ENCODE measurements around the gene PACC1.

PACC1 gene

GRCh38 chr1:212428496-212428895, 13.8 kb upstream of the PACC1 start:
- Histone ChIP-seq H3K4me3 (ENCODE audit: insufficient read depth, low read depth, low read length) (no peak overlapping the region), H3K9me3 (ENCODE audit: control insufficient read depth, low read length) (no peaks in the 10 kb centered on the region), H3K27ac (ENCODE audit: insufficient read depth, low read depth, low read length, poor library complexity, severe bottlenecking) (no peak overlapping the region), H3K27me3 (ENCODE audit: control insufficient read depth, insufficient read depth, low read length, poor library complexity, severe bottlenecking) (peaks cover 15% of the 10 kb centered on the region), H3K36me3 (ENCODE audit: control insufficient read depth, insufficient read depth, low read length) (no peaks in the 10 kb centered on the region), H3K4me1 (ENCODE audit: control insufficient read depth, insufficient read depth, low read length) (no peaks in the 10 kb centered on the region)
- 90% methylated on average over 5 of the region's 5 CpGs for WGBS, 2 experiments

DNA sequence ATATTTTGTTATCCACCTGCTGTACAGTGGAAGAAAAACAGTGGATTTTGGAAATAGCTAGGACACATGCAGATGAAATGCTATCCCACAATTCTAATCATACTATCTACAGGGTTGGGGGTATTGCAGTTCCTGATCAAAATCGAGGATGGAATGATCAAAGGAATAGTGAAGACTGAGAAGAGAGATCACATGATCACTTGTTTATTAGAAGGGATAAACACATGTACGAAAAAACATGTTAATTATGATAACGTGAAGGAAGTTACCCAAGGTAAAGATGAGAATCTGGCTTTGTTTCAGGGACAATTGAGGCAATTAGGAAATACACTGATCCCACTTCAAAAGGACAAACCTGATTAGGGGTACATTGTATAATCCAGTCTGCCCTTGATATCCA, 9.2 kb upstream of the PACC1 start:
- 86% methylated on average over 3 of the region's 3 CpGs for WGBS, 2 experiments
- Histone ChIP-seq H3K36me3 (ENCODE audit: control insufficient read depth, insufficient read depth, low read length) (no peaks in the 10 kb centered on the region), H3K27me3 (ENCODE audit: control insufficient read depth, insufficient read depth, low read length, poor library complexity, severe bottlenecking) (peaks cover 5% of the 10 kb centered on the region), H3K27ac (ENCODE audit: insufficient read depth, low read depth, low read length, poor library complexity, severe bottlenecking) (no peak overlapping the region), H3K4me1 (ENCODE audit: control insufficient read depth, insufficient read depth, low read length) (no peaks in the 10 kb centered on the region), H3K9me3 (ENCODE audit: control insufficient read depth, low read length) (no peaks in the 10 kb centered on the region), H3K4me3 (ENCODE audit: insufficient read depth, low read depth, low read length) (no peak overlapping the region)

DNA sequence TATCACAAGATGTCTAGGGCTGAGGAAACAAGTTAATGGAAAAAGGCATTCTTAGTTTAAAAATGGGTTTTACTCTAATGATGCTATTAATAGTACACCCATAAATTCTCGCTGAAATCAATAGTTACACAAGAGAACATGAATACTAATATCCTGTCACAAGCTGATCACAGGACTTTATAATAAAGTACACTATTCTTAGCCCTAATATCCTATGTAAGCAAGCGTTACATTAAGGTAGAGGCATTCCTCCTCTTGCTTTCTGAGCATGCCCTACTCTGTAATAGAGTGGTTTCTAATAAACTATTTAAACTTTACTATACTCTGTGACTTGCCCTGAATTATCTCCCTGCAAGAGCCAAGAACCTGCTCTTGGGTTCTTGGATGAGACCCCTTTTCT, 6.5 kb upstream of the PACC1 start:
- WGBS, 2 experiments = 89 to 90% methylated on average over 2 of the region's 2 CpGs

GRCh38 chr1:212415107-212415841, 588 bp upstream of the PACC1 start:
- H3K4me1 ChIP-seq (ENCODE audit: control insufficient read depth, insufficient read depth, low read length) = peaks cover 15% of the 10 kb centered on the region
- 83 to 85% methylated on average over 13 of the region's 13 CpGs for WGBS, 2 experiments
- H3K27me3 ChIP-seq (ENCODE audit: control insufficient read depth, insufficient read depth, low read length, poor library complexity, severe bottlenecking) = peaks cover 15% of the 10 kb centered on the region
- H3K27ac ChIP-seq (ENCODE audit: insufficient read depth, low read depth, low read length, poor library complexity, severe bottlenecking) = no peak overlapping the region
- H3K9me3 ChIP-seq (ENCODE audit: control insufficient read depth, low read length) = no peaks in the 10 kb centered on the region
- no peak overlapping the region for H3K4me3 ChIP-seq (ENCODE audit: insufficient read depth, low read depth, low read length)
- H3K36me3 ChIP-seq (ENCODE audit: control insufficient read depth, insufficient read depth, low read length) = peaks cover 12% of the 10 kb centered on the region

More for the DNA sequence above, 6.5 kb upstream of the PACC1 start:
- no peaks in the 10 kb centered on the region for H3K4me1 ChIP-seq (ENCODE audit: control insufficient read depth, insufficient read depth, low read length)
- H3K36me3 ChIP-seq (ENCODE audit: control insufficient read depth, insufficient read depth, low read length) = no peaks in the 10 kb centered on the region
- no peaks in the 10 kb centered on the region for H3K27me3 ChIP-seq (ENCODE audit: control insufficient read depth, insufficient read depth, low read length, poor library complexity, severe bottlenecking)
- H3K27ac ChIP-seq (ENCODE audit: insufficient read depth, low read depth, low read length, poor library complexity, severe bottlenecking) = no peak overlapping the region
- H3K4me3 ChIP-seq (ENCODE audit: insufficient read depth, low read depth, low read length) = no peak overlapping the region
- H3K9me3 ChIP-seq (ENCODE audit: control insufficient read depth, low read length) = no peaks in the 10 kb centered on the region

- WGBS, 2 experiments = 9 to 10% methylated on average over 21 of the region's 21 CpGs
- peak overlapping the region; percentile 64 for H3K4me3 ChIP-seq (ENCODE audit: insufficient read depth, low read depth, low read length)
- peaks cover 15% of the 10 kb centered on the region for H3K4me1 ChIP-seq (ENCODE audit: control insufficient read depth, insufficient read depth, low read length)
- no peak overlapping the region for H3K27ac ChIP-seq (ENCODE audit: insufficient read depth, low read depth, low read length, poor library complexity, severe bottlenecking)
- H3K9me3 ChIP-seq (ENCODE audit: control insufficient read depth, low read length) = no peaks in the 10 kb centered on the region
- peaks cover 23% of the 10 kb centered on the region for H3K36me3 ChIP-seq (ENCODE audit: control insufficient read depth, insufficient read depth, low read length)
- peaks cover 15% of the 10 kb centered on the region for H3K27me3 ChIP-seq (ENCODE audit: control insufficient read depth, insufficient read depth, low read length, poor library complexity, severe bottlenecking)
Measured at GRCh38 chr1:212413902-212414327, 771 bp downstream of the PACC1 start.

DNA sequence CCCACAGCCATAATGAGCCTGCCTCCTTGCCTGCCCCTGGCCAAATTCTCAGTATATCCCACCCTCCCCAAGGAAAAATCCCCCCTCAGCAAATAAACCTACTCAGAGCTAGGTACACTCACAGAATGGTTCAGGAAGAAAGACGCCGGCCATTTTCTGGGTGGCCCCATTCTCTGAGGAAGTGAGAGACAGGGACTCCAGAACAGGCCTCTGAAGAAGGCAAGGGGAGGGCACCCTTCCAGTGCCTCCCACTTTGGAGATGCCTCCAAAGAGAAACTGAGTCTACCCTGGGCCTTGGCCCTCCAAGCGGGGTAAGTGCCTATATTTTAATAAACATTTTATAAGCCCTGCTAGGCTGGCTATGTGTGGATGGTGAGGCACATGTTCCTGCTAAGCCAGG, 2.3 kb downstream of the PACC1 start:
- H3K27me3 ChIP-seq (ENCODE audit: control insufficient read depth, insufficient read depth, low read length, poor library complexity, severe bottlenecking) = peaks cover 15% of the 10 kb centered on the region
- H3K4me3 ChIP-seq (ENCODE audit: insufficient read depth, low read depth, low read length) = no peak overlapping the region
- H3K27ac ChIP-seq (ENCODE audit: insufficient read depth, low read depth, low read length, poor library complexity, severe bottlenecking) = no peak overlapping the region
- peaks cover 15% of the 10 kb centered on the region for H3K4me1 ChIP-seq (ENCODE audit: control insufficient read depth, insufficient read depth, low read length)
- H3K36me3 ChIP-seq (ENCODE audit: control insufficient read depth, insufficient read depth, low read length) = peaks cover 30% of the 10 kb centered on the region
- WGBS, 2 experiments = 96% methylated on average over 3 of the region's 3 CpGs
- H3K9me3 ChIP-seq (ENCODE audit: control insufficient read depth, low read length) = no peaks in the 10 kb centered on the region

- Histone ChIP-seq H3K9me3 (ENCODE audit: control insufficient read depth, low read length) (no peaks in the 10 kb centered on the region), H3K27ac (ENCODE audit: insufficient read depth, low read depth, low read length, poor library complexity, severe bottlenecking) (no peak overlapping the region), H3K27me3 (ENCODE audit: control insufficient read depth, insufficient read depth, low read length, poor library complexity, severe bottlenecking) (peaks cover 15% of the 10 kb centered on the region), H3K36me3 (ENCODE audit: control insufficient read depth, insufficient read depth, low read length) (peaks cover 41% of the 10 kb centered on the region), H3K4me3 (ENCODE audit: insufficient read depth, low read depth, low read length) (no peak overlapping the region), H3K4me1 (ENCODE audit: control insufficient read depth, insufficient read depth, low read length) (peaks cover 12% of the 10 kb centered on the region)
- 95 to 96% methylated on average over 8 of the region's 8 CpGs for WGBS, 2 experiments
Measured at GRCh38 chr1:212410231-212410820, 4.4 kb downstream of the PACC1 start.

- peaks cover 18% of the 10 kb centered on the region for H3K36me3 ChIP-seq (ENCODE audit: control insufficient read depth, insufficient read depth, low read length)
- H3K9me3 ChIP-seq (ENCODE audit: control insufficient read depth, low read length) = no peaks in the 10 kb centered on the region
- no peaks in the 10 kb centered on the region for H3K4me1 ChIP-seq (ENCODE audit: control insufficient read depth, insufficient read depth, low read length)
- H3K27ac ChIP-seq (ENCODE audit: insufficient read depth, low read depth, low read length, poor library complexity, severe bottlenecking) = no peak overlapping the region
- WGBS, 2 experiments = 88 to 91% methylated on average over 7 of the region's 7 CpGs
- H3K4me3 ChIP-seq (ENCODE audit: insufficient read depth, low read depth, low read length) = no peak overlapping the region
- no peaks in the 10 kb centered on the region for H3K27me3 ChIP-seq (ENCODE audit: control insufficient read depth, insufficient read depth, low read length, poor library complexity, severe bottlenecking)
Measured at GRCh38 chr1:212402666-212403321, 11.9 kb downstream of the PACC1 start.

GRCh38 chr1:212401838-212402582, 12.7 kb downstream of the PACC1 start:
- Histone ChIP-seq H3K9me3 (ENCODE audit: control insufficient read depth, low read length) (no peaks in the 10 kb centered on the region), H3K27ac (ENCODE audit: insufficient read depth, low read depth, low read length, poor library complexity, severe bottlenecking) (no peak overlapping the region), H3K36me3 (ENCODE audit: control insufficient read depth, insufficient read depth, low read length) (peaks cover 12% of the 10 kb centered on the region), H3K4me1 (ENCODE audit: control insufficient read depth, insufficient read depth, low read length) (no peaks in the 10 kb centered on the region), H3K27me3 (ENCODE audit: control insufficient read depth, insufficient read depth, low read length, poor library complexity, severe bottlenecking) (no peaks in the 10 kb centered on the region), H3K4me3 (ENCODE audit: insufficient read depth, low read depth, low read length) (no peak overlapping the region)
- 93 to 94% methylated on average over 6 to 7 of the region's 7 CpGs for WGBS, 2 experiments

- Histone ChIP-seq H3K4me1 (ENCODE audit: control insufficient read depth, insufficient read depth, low read length) (no peaks in the 10 kb centered on the region), H3K27ac (ENCODE audit: insufficient read depth, low read depth, low read length, poor library complexity, severe bottlenecking) (no peak overlapping the region), H3K36me3 (ENCODE audit: control insufficient read depth, insufficient read depth, low read length) (peaks cover 5% of the 10 kb centered on the region), H3K9me3 (ENCODE audit: control insufficient read depth, low read length) (no peaks in the 10 kb centered on the region), H3K4me3 (ENCODE audit: insufficient read depth, low read depth, low read length) (no peak overlapping the region), H3K27me3 (ENCODE audit: control insufficient read depth, insufficient read depth, low read length, poor library complexity, severe bottlenecking) (no peaks in the 10 kb centered on the region)
- 93 to 95% methylated on average over 4 of the region's 4 CpGs for WGBS, 2 experiments
Measured at GRCh38 chr1:212401042-212401441, 13.6 kb downstream of the PACC1 start.
